Measurements from ENCODE around the gene PLXND1. TPM values are rescaled to one million over a fixed set of nuclear protein-coding genes. Genes with fewer than 3 reads are reported as not detected.

Gene PLXND1
- total RNA-seq, 4 donors from 2014 or later = 13.1 to 305 (median 48.2) TPM

DNA sequence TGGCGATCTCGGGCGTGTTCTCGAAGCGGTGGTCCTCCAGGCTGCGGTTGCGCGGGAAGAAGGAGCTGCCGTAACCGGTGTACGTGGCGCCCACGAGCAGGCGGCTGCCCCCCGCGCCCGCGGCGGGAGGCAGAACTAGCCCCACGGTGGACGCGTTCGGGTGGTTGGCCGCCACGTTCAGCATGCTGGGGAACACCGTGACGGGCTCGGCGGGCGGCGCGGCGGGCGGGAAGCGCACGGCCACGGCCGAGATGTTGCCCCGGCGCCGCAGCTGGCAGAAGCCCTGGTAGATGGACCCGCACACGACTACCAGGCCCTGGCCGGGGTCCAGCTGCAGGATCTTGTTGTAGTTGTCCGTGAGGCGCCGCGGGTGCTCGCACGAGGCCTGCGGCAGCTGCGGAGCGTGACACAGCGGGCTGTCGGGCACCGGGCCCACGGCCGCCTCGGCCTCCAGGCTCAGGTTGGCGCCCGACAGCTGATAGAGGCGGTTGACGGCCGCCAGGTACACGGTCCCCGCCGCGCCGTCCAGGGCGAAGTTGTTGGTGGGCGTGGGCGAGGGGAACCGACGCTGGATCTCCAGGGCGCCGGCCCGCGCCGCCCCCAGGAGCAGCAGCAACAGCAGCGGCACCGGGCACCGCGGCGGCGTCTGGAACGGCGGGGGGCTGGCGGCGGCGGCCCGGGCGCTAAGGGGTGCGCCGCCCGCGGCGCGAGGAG, 397 bp downstream of the PLXND1 start:
- TF ChIP-seq, protein P1, sequence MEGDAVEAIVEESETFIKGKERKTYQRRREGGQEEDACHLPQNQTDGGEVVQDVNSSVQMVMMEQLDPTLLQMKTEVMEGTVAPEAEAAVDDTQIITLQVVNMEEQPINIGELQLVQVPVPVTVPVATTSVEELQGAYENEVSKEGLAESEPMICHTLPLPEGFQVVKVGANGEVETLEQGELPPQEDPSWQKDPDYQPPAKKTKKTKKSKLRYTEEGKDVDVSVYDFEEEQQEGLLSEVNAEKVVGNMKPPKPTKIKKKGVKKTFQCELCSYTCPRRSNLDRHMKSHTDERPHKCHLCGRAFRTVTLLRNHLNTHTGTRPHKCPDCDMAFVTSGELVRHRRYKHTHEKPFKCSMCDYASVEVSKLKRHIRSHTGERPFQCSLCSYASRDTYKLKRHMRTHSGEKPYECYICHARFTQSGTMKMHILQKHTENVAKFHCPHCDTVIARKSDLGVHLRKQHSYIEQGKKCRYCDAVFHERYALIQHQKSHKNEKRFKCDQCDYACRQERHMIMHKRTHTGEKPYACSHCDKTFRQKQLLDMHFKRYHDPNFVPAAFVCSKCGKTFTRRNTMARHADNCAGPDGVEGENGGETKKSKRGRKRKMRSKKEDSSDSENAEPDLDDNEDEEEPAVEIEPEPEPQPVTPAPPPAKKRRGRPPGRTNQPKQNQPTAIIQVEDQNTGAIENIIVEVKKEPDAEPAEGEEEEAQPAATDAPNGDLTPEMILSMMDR (IDR thresholded peaks at IDR 0.05) = no peak
- TF ChIP-seq POLR2A (IDR thresholded peaks at IDR 0.05) = peak in 1 of 2 donors; percentile 17
- H3K9me3 ChIP-seq = no peaks in the 10 kb centered on the region
- DNase-seq = peak in 1 of 3 donors; percentile 66
- H3K4me1 ChIP-seq = peaks cover 0 to 61% (median 16%) of the 10 kb centered on the region in 4 donors
- peak overlapping the region; percentile 49 to 76 (median 66) for H3K4me3 ChIP-seq
- H3K27me3 ChIP-seq = peaks cover 0 to 6% of the 10 kb centered on the region in 2 donors
- H3K36me3 ChIP-seq = no peaks in the 10 kb centered on the region
- peak overlapping the region; percentile 66 to 86 (median 79) for H3K27ac ChIP-seq

DNA sequence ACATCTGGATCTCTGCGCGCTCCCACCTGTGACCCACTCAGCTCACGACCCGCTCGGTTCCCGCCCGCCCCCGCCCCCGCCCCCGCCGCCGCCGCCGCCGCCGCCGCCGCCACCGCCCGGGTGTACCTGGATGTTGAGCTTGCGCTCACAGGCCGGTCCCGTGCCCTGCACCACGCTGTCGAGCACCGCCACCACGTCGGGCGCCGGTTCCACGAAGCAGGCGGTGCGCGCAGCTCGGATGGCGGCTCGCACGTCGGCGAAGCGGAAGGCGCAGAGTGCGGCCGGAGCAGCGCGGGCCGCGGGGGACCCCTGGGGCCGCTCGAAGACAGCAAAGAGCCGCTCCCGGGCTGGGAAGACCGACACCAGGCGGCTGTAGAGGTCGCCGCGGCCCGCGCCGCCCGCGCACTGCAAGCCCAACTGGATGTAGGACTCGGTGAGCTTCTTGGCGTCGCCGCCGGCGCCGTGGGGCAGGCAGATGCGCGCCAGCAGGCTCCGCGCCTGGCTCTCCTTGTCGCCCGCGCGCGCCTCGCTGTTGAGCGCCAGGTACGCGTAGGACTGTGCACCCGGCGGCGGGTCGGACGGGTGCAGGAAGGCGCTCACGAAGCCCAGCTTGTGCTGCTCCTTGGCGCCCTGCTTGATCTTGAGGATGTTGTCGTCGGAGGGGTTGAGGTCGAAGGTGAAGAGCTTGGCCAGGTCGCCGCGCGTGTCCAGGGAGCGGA, 1.1 kb downstream of the PLXND1 start:
- Histone ChIP-seq H3K4me3 (peak overlapping the region; percentile 49 to 76 (median 66)), H3K36me3 (no peaks in the 10 kb centered on the region), H3K27ac (peak overlapping the region; percentile 66 to 86 (median 79)), H3K27me3 (peaks cover 0 to 6% of the 10 kb centered on the region in 2 donors), H3K4me1 (peaks cover 0 to 64% (median 16%) of the 10 kb centered on the region in 4 donors), H3K9me3 (no peaks in the 10 kb centered on the region)
- TF ChIP-seq, protein P1 (IDR thresholded peaks at IDR 0.05) = peak in 2 of 6 experiments; percentile 11 to 17
- TF ChIP-seq POLR2A (IDR thresholded peaks at IDR 0.05) = no peak
- DNase-seq = peak in 2 of 3 donors; percentile 51 to 64

DNA sequence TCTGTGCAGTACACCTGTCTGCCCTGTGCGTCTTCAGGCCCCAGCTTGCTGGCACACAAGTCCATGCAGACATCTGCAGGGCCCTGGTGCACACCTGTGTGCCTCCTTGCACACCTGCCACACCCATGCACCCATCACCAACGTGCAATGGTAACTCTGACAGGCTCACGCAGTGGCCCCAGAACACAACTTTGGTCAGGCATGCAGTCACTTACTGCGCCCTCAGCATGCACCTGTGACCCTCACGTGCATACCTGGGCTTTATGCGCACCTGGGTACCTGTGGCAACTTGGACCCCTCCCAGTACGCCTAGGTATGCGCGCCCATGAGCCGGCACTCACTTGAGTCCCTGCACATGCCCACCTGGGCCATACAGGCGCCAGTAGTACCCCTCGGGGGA, 1.7 kb downstream of the PLXND1 start:
- Histone ChIP-seq H3K36me3 (no peaks in the 10 kb centered on the region), H3K27ac (peak overlapping the region; percentile 66 to 86 (median 79)), H3K4me3 (peak overlapping the region; percentile 49 to 76 (median 66)), H3K9me3 (no peaks in the 10 kb centered on the region), H3K4me1 (peaks cover 0 to 70% (median 16%) of the 10 kb centered on the region in 4 donors), H3K27me3 (peaks cover 0 to 6% of the 10 kb centered on the region in 2 donors)
- DNase-seq = no peak
- TF ChIP-seq, protein P1 (IDR thresholded peaks at IDR 0.05) = no peak
- no peak for TF ChIP-seq POLR2A (IDR thresholded peaks at IDR 0.05)

DNA sequence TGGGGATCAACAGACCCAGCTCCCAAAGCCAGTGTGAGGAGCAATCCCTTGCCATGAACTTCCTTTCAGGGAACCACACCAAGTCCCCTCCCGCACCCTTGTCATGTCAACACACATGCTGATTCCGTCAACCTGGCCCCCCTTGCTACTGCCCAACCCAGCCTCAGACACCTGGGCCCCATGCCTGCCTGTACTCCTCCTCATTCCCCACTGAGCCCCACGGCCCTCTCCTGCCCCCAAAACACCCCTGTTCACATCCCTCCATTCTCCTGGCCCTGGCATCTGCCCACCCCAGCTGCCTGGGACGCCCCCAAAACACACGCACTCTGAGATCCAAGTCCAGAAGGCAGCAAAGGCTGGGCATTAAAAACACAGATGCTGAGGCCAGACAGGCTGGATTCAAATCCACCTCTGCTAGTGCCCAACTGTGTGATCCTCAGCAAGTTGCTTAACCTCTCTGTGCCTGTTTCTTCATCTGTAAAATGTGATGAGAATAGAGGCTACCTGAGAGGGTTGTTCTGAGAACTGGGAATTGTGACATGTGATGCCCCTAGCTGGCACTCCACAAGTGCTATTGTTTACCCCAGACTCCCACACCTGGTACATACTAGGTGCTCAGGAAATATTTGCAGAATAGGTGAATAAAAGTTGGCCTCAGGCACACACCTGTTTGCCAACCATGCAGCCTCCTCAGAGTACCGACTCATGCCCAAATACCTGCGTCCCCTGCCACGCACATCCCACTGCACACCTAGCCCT, 2.3 kb downstream of the PLXND1 start:
- TF ChIP-seq POLR2A (IDR thresholded peaks at IDR 0.05) = no peak
- TF ChIP-seq, protein P1 (IDR thresholded peaks at IDR 0.05) = no peak
- no peak for DNase-seq
- peaks cover 0 to 72% (median 16%) of the 10 kb centered on the region in 4 donors for H3K4me1 ChIP-seq

DNA sequence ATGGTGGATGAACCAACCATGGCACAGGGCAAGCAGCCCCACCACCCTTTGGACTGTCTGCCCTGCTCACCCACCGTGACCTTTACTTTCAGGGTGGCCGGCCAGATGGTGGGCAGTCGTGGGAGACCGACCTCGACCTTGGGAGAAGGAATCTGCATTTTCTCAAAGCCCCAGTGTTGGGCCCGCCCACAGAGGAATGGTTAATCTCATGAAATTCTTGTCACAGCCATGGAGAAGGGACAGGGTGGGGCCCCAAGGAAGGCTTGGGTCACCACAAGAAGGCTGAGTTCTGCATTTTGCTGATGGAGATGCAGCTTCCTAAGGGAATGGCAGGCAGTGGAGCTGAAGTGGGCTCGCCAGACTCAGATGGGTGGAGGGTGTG, 2.9 kb downstream of the PLXND1 start:
- no peak for DNase-seq
- Histone ChIP-seq H3K36me3 (no peaks in the 10 kb centered on the region), H3K4me3 (peak overlapping the region in 3 of 4 donors; percentile 49 to 76 (median 70)), H3K4me1 (peaks cover 0 to 72% (median 16%) of the 10 kb centered on the region in 4 donors), H3K27ac (peak overlapping the region; percentile 27 to 86 (median 62)), H3K27me3 (peaks cover 0 to 6% of the 10 kb centered on the region in 2 donors), H3K9me3 (no peaks in the 10 kb centered on the region)
- TF ChIP-seq, protein P1 (IDR thresholded peaks at IDR 0.05) = no peak
- TF ChIP-seq POLR2A (IDR thresholded peaks at IDR 0.05) = no peak

More for the DNA sequence above, 2.3 kb downstream of the PLXND1 start:
- Histone ChIP-seq H3K36me3 (no peaks in the 10 kb centered on the region), H3K4me3 (peak overlapping the region; percentile 49 to 76 (median 66)), H3K9me3 (no peaks in the 10 kb centered on the region), H3K27me3 (peaks cover 0 to 6% of the 10 kb centered on the region in 2 donors), H3K27ac (peak overlapping the region; percentile 27 to 86 (median 79))
